H1 (cell line): ENCODE results near the gene C1orf52. TPM values are rescaled to one million over a fixed set of nuclear protein-coding genes. Genes with fewer than 3 reads are reported as not detected.

Experiments used
- BACH1 ChIP-seq: IDR thresholded peaks from 2 replicates; pipeline ENCODE4 v1.6.1; 2012; ENCODE audit warnings: low read length, improper control_type of control experiment
- CTCF ChIP-seq, 3 experiments: IDR thresholded peaks; 1 replicate in 2 of 3; 2 replicates in 1 of 3; pipeline versions ENCODE4 v1.5.1 to v1.6.1; 2011; ENCODE audit warnings: low read length in 3 of 3, mild to moderate bottlenecking in 3 of 3, inconsistent platforms in 2 of 3, low read depth in 1 of 3, moderate library complexity in 1 of 3; ENCODE audit not compliant: insufficient read depth in 1 of 3; ENCODE audit errors: control extremely low read depth in 1 of 3
- RAD21 ChIP-seq, 2 experiments: IDR thresholded peaks in 1 of 2; conservative IDR thresholded peaks in 1 of 2; 2 replicates each; pipeline ENCODE4 v1.6.1; 2011; ENCODE audit warnings: low read depth in 2 of 2, low read length in 2 of 2, improper control_type of control experiment in 1 of 2, inconsistent platforms in 1 of 2, mild to moderate bottlenecking in 1 of 2, moderate library complexity in 1 of 2
- SIN3A ChIP-seq, 2 experiments: IDR thresholded peaks in 1 of 2; conservative IDR thresholded peaks in 1 of 2; 2 replicates each; pipeline ENCODE4 v1.6.1; 2011 to 2012; ENCODE audit warnings: low read length in 2 of 2, improper control_type of control experiment in 1 of 2, low read depth in 1 of 2, mild to moderate bottlenecking in 1 of 2
- ZNF274 ChIP-seq: IDR thresholded peaks from 2 replicates; pipeline ENCODE4 v1.7.0; 2012; ENCODE audit warnings: low read length, borderline replicate concordance; ENCODE audit errors: extremely low read depth
- polyA plus RNA-seq, 7 experiments: library from polyadenylated mRNA; depleted of rRNA in 3 of 7; stranded (reverse) in 5 of 7; unstranded in 2 of 7; fragments of >200 nt in 5 of 7; fragments of 200-250 nt in 2 of 7; gene quantifications; 1 replicate in 5 of 7; 2 replicates in 1 of 7; 4 replicates in 1 of 7; pipeline versions ENCODE4 v1.2.1 to v1.2.3, GENCODE V29; 2011 to 2013; ENCODE audit warnings: missing spikeins in 2 of 7, mixed read lengths in 2 of 7
- total RNA-seq: library from RNA; stranded (reverse); fragmentation: NEBNext Ultra II Directional; extraction: Animal tissue kit (Norgen Biotek cat#: 25700); gene quantifications from 2 replicates; pipeline ENCODE4 v1.2.1, GENCODE V29; 2021

C1orf52 gene
- total and polyA plus RNA-seq, 2 of the 8 experiments (the other 6 are each of a cell fraction or from before 2014, with no cell fraction given) = 29.2 to 39.1 TPM

GRCh38 chr1:85262985-85263384, 3.5 kb upstream of the C1orf52 start (continued):
- TF ChIP-seq CTCF (IDR thresholded peaks at IDR 0.05; ENCODE audit: control extremely low read depth in 1 of 3, insufficient read depth in 1 of 3, low read depth in 1 of 3, low read length in 3 of 3) (no peak), BACH1 (no peak), ZNF274 (no peak), SIN3A (conservative IDR thresholded peaks at IDR 0.05 in 1 of 2, IDR thresholded peaks at IDR 0.05 in 1 of 2; ENCODE audit: low read depth in 1 of 2, low read length in 2 of 2) (no peak), RAD21 (IDR thresholded peaks at IDR 0.05 in 1 of 2, conservative IDR thresholded peaks at IDR 0.05 in 1 of 2; ENCODE audit: low read depth in 2 of 2, low read length in 2 of 2) (no peak)
